Middle frontal gyrus (tissue), 1 donor: ENCODE measurements around the gene OR10K2.

Source experiments
- DNase-seq: peaks from one replicate; pipeline ENCODE4 v3.0.0-alpha.2; 2015; ENCODE audit warnings: low spot score; ENCODE audit errors: extremely low spot score

The OR10K2 gene

GRCh38 chr1:158371188-158371953 lies 54.7 kb downstream of the OR10K2 start:
- no peak for DNase-seq
